ENCODE results near the gene IQSEC1. TPM values are rescaled to one million over a fixed set of nuclear protein-coding genes. Genes with fewer than 3 reads are reported as not detected.

IQSEC1 gene
- total RNA-seq, 1 experiment from 2014 or later: 13.0 TPM

DNA sequence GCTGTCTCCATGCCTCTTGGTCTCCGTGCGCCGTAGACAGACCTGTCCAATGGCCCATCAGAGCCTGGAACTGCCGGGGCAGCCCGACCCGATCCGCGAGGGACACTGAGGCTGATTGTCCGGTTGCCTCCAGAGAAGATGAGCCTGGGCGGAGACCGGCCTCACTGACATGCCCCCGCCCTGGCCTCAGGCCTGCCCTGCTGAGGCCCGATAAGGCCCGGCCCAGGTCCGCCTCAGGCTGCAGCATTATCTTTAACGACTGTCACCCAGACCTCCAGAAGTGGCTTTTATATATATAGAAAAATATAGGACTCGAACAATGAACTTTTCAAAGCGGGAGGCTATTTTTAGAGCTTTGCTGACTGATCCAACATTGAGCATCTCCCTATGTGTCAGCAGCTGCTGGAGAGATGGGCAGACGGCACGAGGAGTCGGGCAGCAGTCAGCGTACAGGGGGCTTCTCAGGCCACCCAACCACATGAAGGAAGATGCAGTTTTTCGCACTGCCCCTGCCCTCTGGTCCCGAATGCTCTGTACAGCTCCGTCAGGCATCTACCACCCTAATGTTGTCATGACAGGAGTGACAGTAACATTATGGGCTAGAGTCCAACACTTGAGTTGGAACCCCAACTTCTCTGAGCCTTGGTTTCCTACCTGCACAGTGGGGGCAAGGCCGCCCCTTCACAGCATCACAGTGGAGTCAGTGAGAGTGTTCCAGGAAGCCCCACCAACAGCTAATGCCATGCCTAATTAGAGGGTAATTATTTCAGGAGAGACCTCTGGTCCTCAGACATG, 119.8 kb downstream of the IQSEC1 start:
- Histone ChIP-seq H3K4me1 (ENCODE audit: insufficient read depth, low read length, poor library complexity, severe bottlenecking) (peaks cover 21% of the 10 kb centered on the region), H3K9me3 (ENCODE audit: low read depth, low read length, poor library complexity, severe bottlenecking) (no peaks in the 10 kb centered on the region), H3K27me3 (replicated peaks; ENCODE audit: insufficient read depth, low read depth, low read length, poor library complexity) (no peaks in the 10 kb centered on the region), H3K4me3 (ENCODE audit: low read depth, low read length, poor library complexity, severe bottlenecking) (no peak overlapping the region), H3K36me3 (ENCODE audit: insufficient read depth, low read length, poor library complexity, severe bottlenecking) (no peaks in the 10 kb centered on the region), H3K27ac (ENCODE audit: low read depth, low read length, poor library complexity, severe bottlenecking) (no peak overlapping the region)
- ChIA-PET CTCF (no interaction called here), POLR2A (ENCODE audit: low non-redundant PET) (interaction anchor here (0.5 kb wide), 1 partner anchor 14 kb away, joined by 6 read pairs; no protein-coding TSS in a partner anchor)
- intact Hi-C loops (cut with micrococcal nuclease; ENCODE audit: unreplicated experiment): no loop called here
- TF ChIP-seq EZH2 (IDR thresholded peaks at IDR 0.05; ENCODE audit: borderline replicate concordance, low read depth, low read length, poor library complexity, severe bottlenecking): no peak
- TF ChIP-seq CTCF (conservative IDR thresholded peaks at IDR 0.05; ENCODE audit: low read depth, low read length): no peak
- no TSS peak for BruUV-seq (replicated peaks)
- DNase-seq (ENCODE audit: low spot score): no peak

- no peak for TF ChIP-seq CTCF (conservative IDR thresholded peaks at IDR 0.05; ENCODE audit: low read depth, low read length)
- TF ChIP-seq EZH2 (IDR thresholded peaks at IDR 0.05; ENCODE audit: borderline replicate concordance, low read depth, low read length, poor library complexity, severe bottlenecking): no peak
- POLR2A ChIA-PET (ENCODE audit: low non-redundant PET): no interaction called here
- Histone ChIP-seq H3K9me3 (ENCODE audit: low read depth, low read length, poor library complexity, severe bottlenecking) (no peaks in the 10 kb centered on the region), H3K27ac (ENCODE audit: low read depth, low read length, poor library complexity, severe bottlenecking) (no peak overlapping the region), H3K27me3 (replicated peaks; ENCODE audit: insufficient read depth, low read depth, low read length, poor library complexity) (no peaks in the 10 kb centered on the region), H3K4me1 (ENCODE audit: insufficient read depth, low read length, poor library complexity, severe bottlenecking) (peaks cover 29% of the 10 kb centered on the region), H3K4me3 (ENCODE audit: low read depth, low read length, poor library complexity, severe bottlenecking) (no peak overlapping the region), H3K36me3 (ENCODE audit: insufficient read depth, low read length, poor library complexity, severe bottlenecking) (no peaks in the 10 kb centered on the region)
- no peak for DNase-seq (ENCODE audit: low spot score)
- CTCF ChIA-PET: no interaction called here
- intact Hi-C loops (cut with micrococcal nuclease; ENCODE audit: unreplicated experiment): no loop called here
- BruUV-seq (replicated peaks): no TSS peak
Observed at GRCh38 chr3:12952343-12953200, 120.7 kb downstream of the IQSEC1 start.

DNA sequence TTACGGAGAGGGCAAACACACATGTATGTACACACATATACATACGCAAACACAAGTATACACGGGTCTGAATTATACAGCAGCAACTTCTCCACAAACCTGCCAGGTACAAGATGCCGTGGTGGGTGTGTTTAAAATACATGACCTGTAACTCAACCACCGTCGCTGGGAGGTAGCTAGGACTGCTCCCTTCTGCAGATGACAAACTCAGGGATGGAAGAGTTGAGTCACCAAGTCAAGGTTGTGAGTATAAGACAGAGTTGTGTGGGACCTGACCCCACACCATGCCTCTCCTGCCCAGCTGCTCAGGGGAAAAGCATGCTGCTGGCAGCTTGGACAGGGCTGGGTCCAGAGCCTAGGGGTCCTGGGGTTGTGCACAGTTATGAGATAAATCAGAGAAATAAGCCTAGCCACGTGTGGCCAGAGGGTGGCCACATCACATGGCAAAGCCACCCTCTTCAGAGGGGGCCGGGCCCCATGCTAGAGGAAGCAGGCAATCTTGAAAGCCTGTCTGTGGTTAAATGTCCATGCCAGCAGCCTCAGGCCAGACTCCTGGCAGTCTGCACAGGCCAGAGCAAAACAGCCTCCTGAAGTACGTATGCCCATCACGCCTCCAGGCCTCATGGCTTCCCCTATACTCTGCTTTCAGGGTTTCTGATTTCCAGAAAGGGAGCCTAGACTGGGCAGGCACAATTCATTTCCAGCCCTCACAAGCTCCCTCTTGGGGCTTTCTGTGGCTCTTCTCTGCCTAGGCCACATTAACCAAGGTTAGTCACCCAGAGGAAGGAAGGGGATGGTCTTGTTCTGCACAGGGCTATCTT, 124.1 kb downstream of the IQSEC1 start:
- no peaks in the 10 kb centered on the region for H3K36me3 ChIP-seq (ENCODE audit: insufficient read depth, low read length, poor library complexity, severe bottlenecking)
- no peak overlapping the region for H3K27ac ChIP-seq (ENCODE audit: low read depth, low read length, poor library complexity, severe bottlenecking)
- no peaks in the 10 kb centered on the region for H3K27me3 ChIP-seq (replicated peaks; ENCODE audit: insufficient read depth, low read depth, low read length, poor library complexity)
- intact Hi-C loops (cut with micrococcal nuclease; ENCODE audit: unreplicated experiment): no loop called here
- no peak for DNase-seq (ENCODE audit: low spot score)
- H3K9me3 ChIP-seq (ENCODE audit: low read depth, low read length, poor library complexity, severe bottlenecking): no peaks in the 10 kb centered on the region
- no peak overlapping the region for H3K4me3 ChIP-seq (ENCODE audit: low read depth, low read length, poor library complexity, severe bottlenecking)
- no peak for TF ChIP-seq EZH2 (IDR thresholded peaks at IDR 0.05; ENCODE audit: borderline replicate concordance, low read depth, low read length, poor library complexity, severe bottlenecking)
- no peak for TF ChIP-seq CTCF (conservative IDR thresholded peaks at IDR 0.05; ENCODE audit: low read depth, low read length)
- ChIA-PET POLR2A (ENCODE audit: low non-redundant PET) (no interaction called here), CTCF (no interaction called here)
- H3K4me1 ChIP-seq (ENCODE audit: insufficient read depth, low read length, poor library complexity, severe bottlenecking): peaks cover 10% of the 10 kb centered on the region
- BruUV-seq (replicated peaks): no TSS peak

Data from A673 (cell line).